ENCODE measurements around the gene DBNDD2. TPM values are rescaled to one million over a fixed set of nuclear protein-coding genes. Genes with fewer than 3 reads are reported as not detected.

Gene DBNDD2, protein sequence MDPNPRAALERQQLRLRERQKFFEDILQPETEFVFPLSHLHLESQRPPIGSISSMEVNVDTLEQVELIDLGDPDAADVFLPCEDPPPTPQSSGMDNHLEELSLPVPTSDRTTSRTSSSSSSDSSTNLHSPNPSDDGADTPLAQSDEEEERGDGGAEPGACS
- total RNA-seq (ENCODE audit: low replicate concordance): 0.83 and 1.1 TPM in 2 replicates

DNA sequence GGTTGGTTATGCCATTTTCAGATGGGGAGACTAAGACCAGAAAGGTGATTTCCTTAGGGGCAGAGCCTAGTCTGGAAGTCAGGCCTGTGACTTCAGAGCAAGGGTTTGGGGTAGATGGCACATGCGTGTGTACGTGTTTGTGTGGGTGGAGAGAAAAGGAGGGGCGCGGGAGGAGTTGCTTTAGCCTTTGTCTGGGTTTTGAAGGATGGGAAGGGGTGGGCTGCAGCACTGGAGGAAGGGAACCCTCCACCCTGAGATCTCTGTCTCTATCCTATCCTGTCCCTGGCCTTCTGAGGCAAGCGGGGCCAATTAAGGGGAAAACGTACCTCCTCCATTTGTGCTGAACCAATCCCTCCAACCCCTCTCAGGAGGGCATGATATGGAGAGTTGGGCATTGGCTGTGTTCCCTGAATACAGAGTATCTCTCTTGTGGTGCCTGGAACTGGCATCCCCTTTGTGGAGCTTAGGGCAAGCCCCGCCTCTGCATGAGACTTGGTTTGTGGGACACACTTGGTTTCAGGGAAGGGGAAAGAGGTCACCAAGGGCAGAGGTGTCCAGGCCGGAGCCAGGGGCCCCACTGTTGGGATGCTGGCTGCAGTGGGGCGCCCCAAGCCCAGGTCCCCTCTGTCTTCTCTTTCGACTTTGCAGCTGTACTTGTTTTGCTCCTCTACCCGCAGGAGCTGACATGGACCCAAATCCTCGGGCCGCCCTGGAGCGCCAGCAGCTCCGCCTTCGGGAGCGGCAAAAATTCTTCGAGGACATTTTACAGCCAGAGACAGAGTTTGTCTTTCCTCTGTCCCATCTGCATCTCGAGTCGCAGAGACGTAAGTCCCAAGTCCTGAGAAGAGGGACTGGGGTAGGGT is at the start of gene DBNDD2:
Gene DBNDD2, plus strand, starts transcription at position 507 of the 863 bp plus-strand sequence. Its CDS starts 179 bp downstream, at position 686.

DNA sequence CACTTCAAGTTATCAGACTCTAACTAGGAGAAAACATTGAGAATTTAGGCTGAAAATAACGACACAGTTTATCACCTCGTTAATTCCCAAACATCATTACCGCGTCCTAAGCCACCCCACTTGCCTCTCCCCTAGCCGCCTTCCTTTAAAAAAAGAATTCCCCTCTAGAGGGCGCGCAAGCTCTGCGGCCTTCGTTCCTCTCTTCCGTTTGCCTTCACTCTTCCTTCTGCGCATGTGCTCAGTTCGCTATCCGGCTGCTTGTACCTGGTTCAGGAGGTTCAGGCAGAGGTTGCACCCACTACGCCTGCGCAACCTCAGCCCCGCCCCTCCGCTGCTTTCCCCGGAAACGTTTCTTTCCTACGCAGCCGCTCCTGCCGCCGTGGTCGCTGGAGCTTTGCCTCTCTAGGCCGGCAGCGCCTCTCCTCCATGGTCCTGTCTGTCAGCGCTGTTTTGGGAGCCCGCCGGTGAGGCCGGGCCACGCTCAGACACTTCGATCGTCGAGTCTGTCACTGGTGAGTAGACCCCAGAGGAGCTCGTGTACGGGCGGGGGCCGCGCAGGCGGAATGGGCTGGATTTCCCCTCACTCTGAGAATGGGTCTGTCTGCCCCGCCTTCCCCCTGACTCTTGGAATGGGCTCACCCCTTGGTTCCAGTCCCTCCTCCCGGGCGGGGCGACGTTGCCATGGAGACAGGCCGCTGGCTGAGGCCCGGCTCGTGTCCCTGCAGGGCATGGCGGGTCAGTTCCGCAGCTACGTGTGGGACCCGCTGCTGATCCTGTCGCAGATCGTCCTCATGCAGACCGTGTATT is 45.1 kb upstream of the DBNDD2 start, which contains the start of gene SYS1:
Gene SYS1, plus strand, starts transcription at position 353 of the 807 bp plus-strand sequence. Its CDS starts 376 bp downstream, at position 729.

DNA sequence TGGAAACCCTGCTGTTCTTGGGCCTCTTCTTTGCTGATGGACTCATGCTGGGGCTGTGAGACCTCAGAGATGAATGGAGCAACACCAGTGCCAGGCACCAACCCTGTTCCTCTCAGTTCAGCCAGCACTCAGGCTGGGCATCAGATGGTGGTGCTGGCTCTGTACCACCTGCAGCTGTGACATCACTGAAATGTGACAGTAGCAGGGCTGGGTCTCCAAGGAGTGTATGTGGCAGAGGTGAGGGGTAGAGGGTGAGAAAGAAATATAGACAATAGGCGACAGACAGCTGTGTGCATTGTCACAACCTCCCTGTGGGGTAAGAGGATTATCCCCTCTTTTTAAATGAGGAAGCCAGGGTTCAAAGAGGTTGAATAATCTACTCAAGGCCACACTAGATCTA is 29.9 kb upstream of the DBNDD2 start, which contains the start of gene TP53TG5:
Gene TP53TG5, minus strand, starts transcription at position 135 of the 400 bp plus-strand sequence. Its CDS starts 89 bp downstream, at position 46.

DNA sequence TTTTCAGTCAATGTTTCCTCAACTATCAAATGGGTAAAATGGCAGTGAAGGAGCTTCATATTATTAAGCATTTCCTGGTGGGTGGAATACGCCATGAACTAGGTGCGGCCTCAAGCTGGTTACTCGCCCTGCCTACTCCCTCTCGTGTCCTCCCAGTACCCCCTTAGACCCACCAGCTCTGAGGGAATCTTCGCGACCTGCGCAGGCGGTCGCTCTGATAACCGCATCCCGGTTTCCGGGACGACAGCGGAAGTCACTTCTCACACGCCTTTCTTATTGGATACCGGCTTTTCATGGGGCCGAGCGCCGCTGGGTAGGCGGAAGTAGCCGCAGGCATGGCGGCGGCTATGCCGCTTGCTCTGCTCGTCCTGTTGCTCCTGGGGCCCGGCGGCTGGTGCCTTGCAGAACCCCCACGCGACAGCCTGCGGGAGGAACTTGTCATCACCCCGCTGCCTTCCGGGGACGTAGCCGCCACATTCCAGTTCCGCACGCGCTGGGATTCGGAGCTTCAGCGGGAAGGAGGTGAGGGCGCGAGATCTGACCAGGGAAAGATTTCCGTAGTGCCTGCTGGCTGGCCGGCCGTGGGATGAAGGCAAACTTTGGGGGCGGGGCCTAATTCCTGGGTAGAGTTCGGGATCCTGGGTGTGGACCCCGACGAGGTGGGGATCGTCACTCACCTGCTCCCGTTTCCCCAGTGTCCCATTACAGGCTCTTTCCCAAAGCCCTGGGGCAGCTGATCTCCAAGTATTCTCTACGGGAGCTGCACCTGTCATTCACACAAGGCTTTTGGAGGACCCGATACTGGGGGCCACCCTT is 7.9 kb downstream of the DBNDD2 start, which contains the start of gene PIGT:
Gene PIGT, plus strand, starts transcription at position 320 of the 816 bp plus-strand sequence. Its CDS starts 16 bp downstream, at position 336.

Other genes starting within 250 kb of the DBNDD2 start
- gene PI3, start 233.4 kb upstream of the DBNDD2 start, total RNA-seq (ENCODE audit: low replicate concordance): not detected in 2 replicates
- gene SEMG1, start 201.3 kb upstream of the DBNDD2 start, total RNA-seq (ENCODE audit: low replicate concordance): not detected in 2 replicates
- gene SEMG2, start 186.9 kb upstream of the DBNDD2 start, total RNA-seq (ENCODE audit: low replicate concordance): not detected in 2 replicates
- not detected in 2 replicates for gene SLPI, start 153.7 kb upstream of the DBNDD2 start, total RNA-seq (ENCODE audit: low replicate concordance)
- gene RBPJL, start 101.4 kb upstream of the DBNDD2 start, total RNA-seq (ENCODE audit: low replicate concordance): not detected in 2 replicates
- 0.23 TPM in 1 of 2 replicates, not detected in the other for gene MATN4, start 100.0 kb upstream of the DBNDD2 start, total RNA-seq (ENCODE audit: low replicate concordance)
- 28.8 and 50.7 TPM in 2 replicates for gene SDC4, start 59.9 kb upstream of the DBNDD2 start, total RNA-seq (ENCODE audit: low replicate concordance)
- gene SYS1, start 45.1 kb upstream of the DBNDD2 start, total RNA-seq (ENCODE audit: low replicate concordance): 15.5 and 38.7 TPM in 2 replicates
- 0.12 TPM in 1 of 2 replicates, not detected in the other for gene TP53TG5, start 30.0 kb upstream of the DBNDD2 start, total RNA-seq (ENCODE audit: low replicate concordance)
- 16.5 and 23.8 TPM in 2 replicates for gene PIGT, start 7.9 kb downstream of the DBNDD2 start, total RNA-seq (ENCODE audit: low replicate concordance)
- gene WFDC2, start 61.5 kb downstream of the DBNDD2 start, total RNA-seq (ENCODE audit: low replicate concordance): not detected in 2 replicates
- gene SPINT3, start 107.3 kb downstream of the DBNDD2 start, total RNA-seq (ENCODE audit: low replicate concordance): not detected in 2 replicates
- gene WFDC6, start 131.2 kb downstream of the DBNDD2 start, total RNA-seq (ENCODE audit: low replicate concordance): not detected in 2 replicates
- gene EPPIN, start 139.1 kb downstream of the DBNDD2 start, total RNA-seq (ENCODE audit: low replicate concordance): not detected in 2 replicates
- not detected in 2 replicates for gene WFDC8, start 171.0 kb downstream of the DBNDD2 start, total RNA-seq (ENCODE audit: low replicate concordance)
- 0.12 TPM in 1 of 2 replicates, not detected in the other for gene WFDC10A, start 221.4 kb downstream of the DBNDD2 start, total RNA-seq (ENCODE audit: low replicate concordance)
- gene WFDC9, start 223.0 kb downstream of the DBNDD2 start, total RNA-seq (ENCODE audit: low replicate concordance): not detected in 2 replicates